Measurements from ENCODE around the gene UBL7.

- TF ChIP-seq, protein P1, sequence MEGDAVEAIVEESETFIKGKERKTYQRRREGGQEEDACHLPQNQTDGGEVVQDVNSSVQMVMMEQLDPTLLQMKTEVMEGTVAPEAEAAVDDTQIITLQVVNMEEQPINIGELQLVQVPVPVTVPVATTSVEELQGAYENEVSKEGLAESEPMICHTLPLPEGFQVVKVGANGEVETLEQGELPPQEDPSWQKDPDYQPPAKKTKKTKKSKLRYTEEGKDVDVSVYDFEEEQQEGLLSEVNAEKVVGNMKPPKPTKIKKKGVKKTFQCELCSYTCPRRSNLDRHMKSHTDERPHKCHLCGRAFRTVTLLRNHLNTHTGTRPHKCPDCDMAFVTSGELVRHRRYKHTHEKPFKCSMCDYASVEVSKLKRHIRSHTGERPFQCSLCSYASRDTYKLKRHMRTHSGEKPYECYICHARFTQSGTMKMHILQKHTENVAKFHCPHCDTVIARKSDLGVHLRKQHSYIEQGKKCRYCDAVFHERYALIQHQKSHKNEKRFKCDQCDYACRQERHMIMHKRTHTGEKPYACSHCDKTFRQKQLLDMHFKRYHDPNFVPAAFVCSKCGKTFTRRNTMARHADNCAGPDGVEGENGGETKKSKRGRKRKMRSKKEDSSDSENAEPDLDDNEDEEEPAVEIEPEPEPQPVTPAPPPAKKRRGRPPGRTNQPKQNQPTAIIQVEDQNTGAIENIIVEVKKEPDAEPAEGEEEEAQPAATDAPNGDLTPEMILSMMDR (IDR thresholded peaks at IDR 0.05; ENCODE audit: low read depth, low read length), result no peak
- no peak for TF ChIP-seq EZH2phosphoT487 (IDR thresholded peaks at IDR 0.05; ENCODE audit: low read depth)
Measured at GRCh38 chr15:74399100-74399499, 61.9 kb downstream of the UBL7 start.
